Fibroblast of lung (primary cell): ENCODE data around the gene MGAT3. TPM values are rescaled to one million over a fixed set of nuclear protein-coding genes. Genes with fewer than 3 reads are reported as not detected.
"Not testable (repeated sequence)": the region's sequence is repeated elsewhere in the genome, so short reads cannot be mapped to it uniquely, and the experiment has no call there.

ENCODE experiments used
- DNase-seq, 2 donors: peaks; one replicate each; pipeline versions ENCODE4 v3.0.0 to v3.0.0-alpha.2; 2010; ENCODE audit warnings: low read depth in 2 of 2
- H2AFZ ChIP-seq: 2 replicates; pipeline ENCODE4 v1.5.1; 2012; ENCODE audit warnings: low read length, control low read depth, inconsistent platforms
- H3K27ac ChIP-seq: 2 replicates; pipeline ENCODE4 v1.5.1; 2011; ENCODE audit warnings: low read length, control low read depth; ENCODE audit not compliant: insufficient read depth
- H3K27me3 ChIP-seq: 2 replicates; pipeline ENCODE4 v1.5.1; 2011; ENCODE audit warnings: mild to moderate bottlenecking, low read length; ENCODE audit not compliant: control insufficient read depth, insufficient read depth
- H3K36me3 ChIP-seq: 2 replicates; pipeline ENCODE4 v1.5.1; 2011; ENCODE audit warnings: low read length; ENCODE audit not compliant: control insufficient read depth, insufficient read depth
- H3K4me1 ChIP-seq: 2 replicates; pipeline ENCODE4 v1.5.1; 2011; ENCODE audit warnings: low read length; ENCODE audit not compliant: control insufficient read depth, insufficient read depth; ENCODE audit errors: extremely low read depth
- H3K4me2 ChIP-seq: 2 replicates; pipeline ENCODE4 v1.5.1; 2011; ENCODE audit warnings: low read length, control low read depth; ENCODE audit not compliant: insufficient read depth; ENCODE audit errors: extremely low read depth
- H3K4me3 ChIP-seq, 4 experiments: fragments of 200-600 bp in 1 of 4; sonication (generic) in 1 of 4; replicated peaks in 1 of 4; 2 replicates each; pipeline ENCODE4 v1.5.1; 2011 to 2016; ENCODE audit warnings: low read length in 4 of 4, low read depth in 3 of 4, mild to moderate bottlenecking in 3 of 4, control low read depth in 2 of 4, inconsistent platforms in 1 of 4, mixed read lengths in 1 of 4; ENCODE audit not compliant: insufficient read depth in 1 of 4; ENCODE audit errors: control extremely low read depth in 1 of 4
- H3K79me2 ChIP-seq: 2 replicates; pipeline ENCODE4 v1.5.1; 2012; ENCODE audit warnings: mild to moderate bottlenecking, low read length, inconsistent platforms; ENCODE audit not compliant: control insufficient read depth, insufficient read depth
- H3K9ac ChIP-seq: 2 replicates; pipeline ENCODE4 v1.5.1; 2011; ENCODE audit warnings: mild to moderate bottlenecking, low read length, control low read depth; ENCODE audit not compliant: insufficient read depth
- H3K9me3 ChIP-seq: 2 replicates; pipeline ENCODE4 v1.5.1; 2012; ENCODE audit warnings: low read depth, low read length; ENCODE audit not compliant: control insufficient read depth, insufficient read depth
- H4K20me1 ChIP-seq: 2 replicates; pipeline ENCODE4 v1.5.1; 2011; ENCODE audit warnings: low read length; ENCODE audit not compliant: control insufficient read depth, insufficient read depth; ENCODE audit errors: extremely low read depth
- EZH2 ChIP-seq: IDR thresholded peaks from 2 replicates; pipeline ENCODE4 v1.5.1; 2012; ENCODE audit warnings: low read length, control low read depth, mild to moderate bottlenecking; ENCODE audit errors: missing control alignments
- polyA plus RNA-seq, 2 donors: library from polyadenylated mRNA; depleted of rRNA in 1 of 2; stranded (reverse) in 1 of 2; unstranded in 1 of 2; fragments of >200 nt; gene quantifications; 2 replicates each; pipeline ENCODE4 v1.2.1, GENCODE V29; 2011 to 2012; ENCODE audit warnings: missing spikeins in 1 of 2
- total RNA-seq: library from RNA; depleted of rRNA; stranded (reverse); fragments of >200 nt; gene quantifications from 2 replicates; pipeline ENCODE4 v1.2.1, GENCODE V29; 2014
- TF ChIP-seq, protein P1 (sequence below), 2 donors: IDR thresholded peaks in 1 of 2; conservative IDR thresholded peaks in 1 of 2; 1 replicate in 1 of 2; 2 replicates in 1 of 2; pipeline ENCODE4 v1.5.1; 2011 to 2012; ENCODE audit warnings: low read length in 2 of 2, control low read depth in 1 of 2, inconsistent platforms in 1 of 2, low read depth in 1 of 2, mild to moderate bottlenecking in 1 of 2

The MGAT3 gene
- total and polyA plus RNA-seq, 2 donors (not counting 1 experiment from before 2014, with no cell fraction given): 0.09 TPM; not detected in 1

GRCh38 chr22:39503630-39504029, 46.8 kb downstream of the MGAT3 start:
- no peak for TF ChIP-seq EZH2
- DNase-seq: no peak
- peak overlapping the region; percentile 62 for H3K27ac ChIP-seq
- no peak overlapping the region for H3K9ac ChIP-seq
- H3K4me1 ChIP-seq: peaks cover 13% of the 10 kb centered on the region
- H3K79me2 ChIP-seq: peaks cover 46% of the 10 kb centered on the region
- H3K4me3 ChIP-seq: peak overlapping the region in 3 of 4 experiments; percentile 71 to 84 (median 74)
- no peaks in the 10 kb centered on the region for H4K20me1 ChIP-seq
- no peak overlapping the region for H2AFZ ChIP-seq
- H3K27me3 ChIP-seq: no peaks in the 10 kb centered on the region
- no peaks in the 10 kb centered on the region for H3K9me3 ChIP-seq
- peaks cover 20% of the 10 kb centered on the region for H3K36me3 ChIP-seq
- H3K4me2 ChIP-seq: peak overlapping the region; percentile 85

DNA sequence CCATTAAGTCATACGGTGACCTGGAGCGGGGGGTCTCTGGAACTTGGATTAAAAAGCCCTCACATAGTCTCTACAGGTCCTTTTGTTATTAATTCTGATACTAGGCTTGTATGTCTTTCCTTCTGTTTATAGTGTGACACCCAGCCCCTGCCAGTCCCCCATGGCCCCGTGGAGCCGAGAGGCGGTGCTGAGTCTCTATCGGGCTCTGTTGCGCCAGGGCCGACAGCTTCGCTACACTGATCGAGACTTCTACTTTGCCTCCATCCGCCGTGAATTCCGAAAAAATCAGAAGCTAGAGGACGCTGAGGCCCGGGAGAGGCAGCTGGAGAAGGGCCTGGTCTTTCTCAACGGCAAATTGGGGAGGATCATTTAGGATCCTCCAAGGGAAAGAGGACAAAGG, 47.3 kb downstream of the MGAT3 start:
- Histone ChIP-seq H3K9me3 (no peaks in the 10 kb centered on the region), H3K4me2 (no peak overlapping the region), H4K20me1 (no peaks in the 10 kb centered on the region), H2AFZ (no peak overlapping the region), H3K9ac (no peak overlapping the region), H3K27ac (peak overlapping the region; percentile 62), H3K27me3 (no peaks in the 10 kb centered on the region), H3K79me2 (peaks cover 47% of the 10 kb centered on the region), H3K4me3 (peak overlapping the region in 2 of 4 experiments; percentile 71 to 84), H3K36me3 (peaks cover 20% of the 10 kb centered on the region), H3K4me1 (peaks cover 13% of the 10 kb centered on the region)
- DNase-seq: no peak
- no peak for TF ChIP-seq EZH2
- TF ChIP-seq, protein P1, sequence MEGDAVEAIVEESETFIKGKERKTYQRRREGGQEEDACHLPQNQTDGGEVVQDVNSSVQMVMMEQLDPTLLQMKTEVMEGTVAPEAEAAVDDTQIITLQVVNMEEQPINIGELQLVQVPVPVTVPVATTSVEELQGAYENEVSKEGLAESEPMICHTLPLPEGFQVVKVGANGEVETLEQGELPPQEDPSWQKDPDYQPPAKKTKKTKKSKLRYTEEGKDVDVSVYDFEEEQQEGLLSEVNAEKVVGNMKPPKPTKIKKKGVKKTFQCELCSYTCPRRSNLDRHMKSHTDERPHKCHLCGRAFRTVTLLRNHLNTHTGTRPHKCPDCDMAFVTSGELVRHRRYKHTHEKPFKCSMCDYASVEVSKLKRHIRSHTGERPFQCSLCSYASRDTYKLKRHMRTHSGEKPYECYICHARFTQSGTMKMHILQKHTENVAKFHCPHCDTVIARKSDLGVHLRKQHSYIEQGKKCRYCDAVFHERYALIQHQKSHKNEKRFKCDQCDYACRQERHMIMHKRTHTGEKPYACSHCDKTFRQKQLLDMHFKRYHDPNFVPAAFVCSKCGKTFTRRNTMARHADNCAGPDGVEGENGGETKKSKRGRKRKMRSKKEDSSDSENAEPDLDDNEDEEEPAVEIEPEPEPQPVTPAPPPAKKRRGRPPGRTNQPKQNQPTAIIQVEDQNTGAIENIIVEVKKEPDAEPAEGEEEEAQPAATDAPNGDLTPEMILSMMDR (conservative IDR thresholded peaks at IDR 0.05 in 1 of 2, IDR thresholded peaks at IDR 0.05 in 1 of 2; ENCODE audit: low read depth in 1 of 2, low read length in 2 of 2): no peak

- not testable (repeated sequence) for H3K27ac ChIP-seq, H3K27me3 ChIP-seq, H2AFZ ChIP-seq, H3K4me3 ChIP-seq, H3K9ac ChIP-seq, H3K9me3 ChIP-seq, DNase-seq, H3K4me2 ChIP-seq, H4K20me1 ChIP-seq, H3K4me1 ChIP-seq
- H3K79me2 ChIP-seq: peaks cover 52% of the 10 kb centered on the region
- H3K36me3 ChIP-seq: peaks cover 23% of the 10 kb centered on the region
These were observed 50.2 kb downstream of the MGAT3 start for GRCh38 chr22:39507021-39507420.

DNA sequence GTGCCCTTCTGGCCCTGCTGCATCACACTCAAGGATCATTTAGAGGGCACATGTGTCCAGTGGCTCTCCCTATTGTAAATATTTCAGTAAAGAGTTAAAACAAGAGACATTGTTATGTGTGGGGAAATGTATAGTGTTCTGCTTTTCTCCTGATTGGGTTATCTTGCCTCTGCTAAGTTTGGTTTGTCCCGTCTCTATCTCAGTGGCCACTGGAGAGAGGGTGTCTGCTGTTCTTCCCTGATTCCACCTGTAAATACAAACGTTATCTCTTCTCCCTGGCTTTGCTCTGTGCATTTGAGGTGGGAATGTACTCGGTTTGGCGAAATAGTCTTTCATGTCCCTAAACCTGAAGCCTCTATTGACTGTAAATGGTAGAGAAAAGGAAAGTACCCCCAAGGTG, 51.6 kb downstream of the MGAT3 start:
- TF ChIP-seq, protein P1 (conservative IDR thresholded peaks at IDR 0.05 in 1 of 2, IDR thresholded peaks at IDR 0.05 in 1 of 2; ENCODE audit: low read depth in 1 of 2, low read length in 2 of 2): no peak
- TF ChIP-seq EZH2: no peak
- Histone ChIP-seq H3K27ac (no peak overlapping the region), H4K20me1 (no peaks in the 10 kb centered on the region), H3K36me3 (peaks cover 27% of the 10 kb centered on the region), H3K4me1 (peaks cover 3% of the 10 kb centered on the region), H3K9ac (no peak overlapping the region), H3K4me2 (no peak overlapping the region), H3K4me3 (no peak overlapping the region), H3K79me2 (peaks cover 39% of the 10 kb centered on the region), H2AFZ (no peak overlapping the region), H3K27me3 (no peaks in the 10 kb centered on the region), H3K9me3 (no peaks in the 10 kb centered on the region)
- DNase-seq: no peak
